K562 (cell line): Measurements from ENCODE around the gene TUT1. TPM values are rescaled to one million over a fixed set of nuclear protein-coding genes. Genes with fewer than 3 reads are reported as not detected.

Experiments used
- C11orf30 ChIP-seq: fragments of 450-650 bp; IDR thresholded peaks from 2 replicates; pipeline ENCODE4 v1.6.1; 2016; ENCODE audit warnings: low read depth, mild to moderate bottlenecking
- DACH1 ChIP-seq: fragments of 450-650 bp; IDR thresholded peaks from 2 replicates; pipeline ENCODE4 v1.6.1; 2018; ENCODE audit not compliant: partially characterized antibody
- DNMT1 ChIP-seq: fragments of 450-650 bp; IDR thresholded peaks from 2 replicates; pipeline ENCODE4 v1.6.1; 2016; ENCODE audit warnings: antibody characterized with exemption, mild to moderate bottlenecking
- DPF2 ChIP-seq: fragments of 450-650 bp; IDR thresholded peaks from 2 replicates; pipeline ENCODE4 v1.6.1; 2016
- E2F3 ChIP-seq: fragments of 250-450 bp; sonication (Bioruptor Pico); IDR thresholded peaks from 2 replicates; pipeline ENCODE4 v1.4.0; 2020; ENCODE audit warnings: mild to moderate bottlenecking
- EGR1 ChIP-seq: fragments of 450-650 bp; conservative IDR thresholded peaks from 2 replicates; pipeline ENCODE4 v1.6.1; 2017; ENCODE audit warnings: mild to moderate bottlenecking
- ERF ChIP-seq: fragments of 450-650 bp; formaldehyde crosslinking; IDR thresholded peaks from 2 replicates; pipeline ENCODE4 v1.4.0; 2020; ENCODE audit warnings: mild to moderate bottlenecking, mixed read lengths
- HDGF ChIP-seq: fragments of 450-650 bp; IDR thresholded peaks from 2 replicates; pipeline ENCODE4 v1.6.1; 2016
- KLF6 ChIP-seq: fragments of 250-450 bp; sonication (Bioruptor Pico); IDR thresholded peaks from 2 replicates; pipeline ENCODE4 v1.4.0; 2020; ENCODE audit warnings: mild to moderate bottlenecking, moderate library complexity, borderline replicate concordance
- NCOR1 ChIP-seq: fragments of 450-650 bp; IDR thresholded peaks from 2 replicates; pipeline ENCODE4 v1.6.1; 2016; ENCODE audit warnings: mild to moderate bottlenecking, moderate library complexity
- NR3C1 ChIP-seq: sonication (generic); formaldehyde crosslinking; IDR thresholded peaks from 2 replicates; pipeline ENCODE4 v1.8.1; 2022; ENCODE audit warnings: missing genetic modification reagents
- PCBP1 ChIP-seq: fragments of 200-400 bp; formaldehyde crosslinking; IDR thresholded peaks from 2 replicates; pipeline ENCODE4 v1.6.1; 2018; ENCODE audit warnings: mild to moderate bottlenecking, low read depth, low read length; ENCODE audit not compliant: poor library complexity, severe bottlenecking
- SP1 ChIP-seq: sonication (generic); formaldehyde crosslinking; IDR thresholded peaks from 2 replicates; pipeline ENCODE4 v1.8.1; 2022; ENCODE audit warnings: mild to moderate bottlenecking, missing genetic modification reagents
- SRSF1 ChIP-seq: fragments of 200-400 bp; formaldehyde crosslinking; IDR thresholded peaks from 2 replicates; pipeline ENCODE4 v1.6.1; 2017; ENCODE audit warnings: mild to moderate bottlenecking, low read depth, low read length, moderate library complexity
- STAT5A ChIP-seq: IDR thresholded peaks from 2 replicates; pipeline ENCODE4 v1.6.1; 2012; ENCODE audit warnings: low read length, inconsistent platforms, borderline replicate concordance
- THRA ChIP-seq: fragments of 450-650 bp; IDR thresholded peaks from 2 replicates; pipeline ENCODE4 v1.6.1; 2017; ENCODE audit warnings: mild to moderate bottlenecking, moderate library complexity
- ZC3H4 ChIP-seq: sonication (generic); formaldehyde crosslinking; IDR thresholded peaks from 2 replicates; pipeline ENCODE4 v1.9.0; 2021; ENCODE audit warnings: missing genetic modification reagents, borderline replicate concordance
- ZFPM2 ChIP-seq: fragments of 250-450 bp; sonication (Bioruptor Pico); IDR thresholded peaks from 2 replicates; pipeline ENCODE4 v1.5.1; 2022; ENCODE audit warnings: mild to moderate bottlenecking
- ZNF431 ChIP-seq: sonication (generic); formaldehyde crosslinking; IDR thresholded peaks from 2 replicates; pipeline ENCODE4 v1.8.0; 2022; ENCODE audit warnings: mild to moderate bottlenecking, missing genetic modification reagents
- polyA plus RNA-seq, 8 experiments: library from polyadenylated mRNA; depleted of rRNA in 4 of 8; stranded (reverse) in 5 of 8; unstranded in 3 of 8; fragments of >200 nt; fragmentation: Nextera tagmentation in 2 of 8; fragmentation: Illumina TruSeq in 1 of 8; extraction: Ambion mirVana in 2 of 8; extraction: Trizol in 1 of 8; gene quantifications; 2 replicates each; pipeline versions ENCODE4 v1.2.1 to v1.2.3, GENCODE V29; 2011 to 2014; ENCODE audit warnings: inconsistent platforms in 1 of 8, missing spikeins in 1 of 8
- total RNA-seq, 7 experiments: library from RNA; depleted of rRNA in 6 of 7; stranded (reverse); fragments of >200 nt in 6 of 7; fragmentation: Illumina TruSeq in 2 of 7; extraction: Trizol in 2 of 7; gene quantifications; 2 replicates each; pipeline versions ENCODE4 v1.2.1 to v1.2.3, GENCODE V29; 2011 to 2021; ENCODE audit warnings: low replicate concordance in 1 of 7
- TF ChIP-seq, protein P1 (sequence below), 2 experiments: fragments of 450-650 bp in 1 of 2; sonication (generic) in 1 of 2; formaldehyde crosslinking; conservative IDR thresholded peaks; 2 replicates each; pipeline versions ENCODE4 v1.4.0 to v1.8.1; 2020 to 2022; ENCODE audit warnings: mild to moderate bottlenecking in 1 of 2, missing genetic modification reagents in 1 of 2
- TF ChIP-seq, protein P2 (sequence below): sonication (generic); formaldehyde crosslinking; IDR thresholded peaks from 2 replicates; pipeline ENCODE4 v1.9.0; 2022; ENCODE audit warnings: mild to moderate bottlenecking, missing genetic modification reagents

The TUT1 gene
- total and polyA plus RNA-seq, 9 of the 15 experiments (the other 6 are each of a cell fraction or from before 2014, with no cell fraction given), result 0.66 to 44.3 (median 15.7) TPM

DNA sequence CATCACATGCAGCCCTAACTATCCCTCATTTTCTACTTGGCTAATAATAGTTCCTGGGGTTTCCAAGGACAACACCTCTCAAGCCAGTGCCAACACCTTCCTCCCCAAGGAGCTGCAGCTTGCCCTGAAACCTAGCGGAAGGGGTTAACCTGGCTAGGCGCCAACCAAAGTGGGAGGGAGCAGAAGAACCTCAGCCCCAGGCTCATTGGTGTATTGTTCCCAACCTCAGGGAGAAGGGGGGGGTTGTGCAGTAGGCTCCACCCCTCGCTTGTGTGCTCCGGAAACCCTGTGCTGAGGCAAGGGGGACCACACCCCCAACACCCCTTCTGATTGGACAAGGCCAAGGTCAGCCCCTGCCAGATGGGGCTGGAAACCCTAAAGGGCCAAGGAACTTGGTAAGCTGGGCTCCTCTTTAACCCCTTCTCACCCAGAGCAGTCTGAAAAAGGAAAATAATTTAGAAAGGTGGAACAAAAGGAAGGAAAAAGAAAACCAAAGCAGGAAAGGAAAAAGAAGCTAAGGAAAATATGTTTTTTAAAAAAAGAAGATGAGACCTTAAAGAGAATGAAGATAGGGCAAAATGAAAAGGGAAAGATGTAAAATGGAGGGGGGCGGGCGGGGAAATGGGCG lies 7.9 kb upstream of the TUT1 start (continued):
- TF ChIP-seq PCBP1 (no peak), DACH1 (no peak), NCOR1 (peak; percentile 36; the same call in 1 of the 2 replicates), SP1 (CRISPR knock-in tag) (peak; percentile 78), ERF (CRISPR knock-in tag) (no peak), KLF6 (CRISPR knock-in tag) (no peak), STAT5A (no peak), THRA (no peak), DNMT1 (no peak), EGR1 (no peak), NR3C1 (no peak), HDGF (no peak), SRSF1 (no peak), C11orf30 (no peak), DPF2 (peak; percentile 67; the same call in 1 of the 2 replicates), E2F3 (CRISPR knock-in tag) (no peak), ZFPM2 (CRISPR knock-in tag) (no peak), ZC3H4 (CRISPR knock-in tag) (no peak), ZNF431 (no peak)
- TF ChIP-seq, protein P1, sequence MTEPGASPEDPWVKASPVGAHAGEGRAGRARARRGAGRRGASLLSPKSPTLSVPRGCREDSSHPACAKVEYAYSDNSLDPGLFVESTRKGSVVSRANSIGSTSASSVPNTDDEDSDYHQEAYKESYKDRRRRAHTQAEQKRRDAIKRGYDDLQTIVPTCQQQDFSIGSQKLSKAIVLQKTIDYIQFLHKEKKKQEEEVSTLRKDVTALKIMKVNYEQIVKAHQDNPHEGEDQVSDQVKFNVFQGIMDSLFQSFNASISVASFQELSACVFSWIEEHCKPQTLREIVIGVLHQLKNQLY (CRISPR knock-in tag; conservative IDR thresholded peaks at IDR 0.05), result no peak
- TF ChIP-seq, protein P2, sequence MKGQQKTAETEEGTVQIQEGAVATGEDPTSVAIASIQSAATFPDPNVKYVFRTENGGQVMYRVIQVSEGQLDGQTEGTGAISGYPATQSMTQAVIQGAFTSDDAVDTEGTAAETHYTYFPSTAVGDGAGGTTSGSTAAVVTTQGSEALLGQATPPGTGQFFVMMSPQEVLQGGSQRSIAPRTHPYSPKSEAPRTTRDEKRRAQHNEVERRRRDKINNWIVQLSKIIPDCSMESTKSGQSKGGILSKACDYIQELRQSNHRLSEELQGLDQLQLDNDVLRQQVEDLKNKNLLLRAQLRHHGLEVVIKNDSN (CRISPR knock-in tag), result no peak
- TF ChIP-seq, all 486 proteins: peak for 92
